RWPE1 (cell line): ENCODE results near the gene RPL14.

Experiments
- CTCF ChIA-PET: fragments of 350-600 bp; sonication (Branson Sonifier 250); formaldehyde crosslinking; extraction: SDS; loops from one replicate; lab custom pipeline; 2021; lab: Yijun Ruan, JAX
- POLR2A ChIA-PET: fragments of 400-600 bp; formaldehyde crosslinking; extraction: SDS; loops from one replicate; lab custom pipeline; 2020; ENCODE audit warnings: antibody characterized with exemption; ENCODE audit not compliant: low non-redundant PET; lab: Yijun Ruan, JAX
- DNase-seq: peaks from one replicate; pipeline ENCODE4 v3.0.0; 2012; ENCODE audit warnings: low spot score
- H3K27ac ChIP-seq: fragments of 450-650 bp; 2 replicates; pipeline ENCODE4 v1.5.1; 2017
- CTCF ChIP-seq: fragments of 450-650 bp; conservative IDR thresholded peaks from 2 replicates; pipeline ENCODE4 v1.5.1; 2017; ENCODE audit warnings: low read depth, mild to moderate bottlenecking

RPL14 gene

GRCh38 chr3:40452057-40452456 lies 5.1 kb upstream of the RPL14 start:
- CTCF ChIA-PET: no interaction called here
- no peak for TF ChIP-seq CTCF
- POLR2A ChIA-PET: no interaction called here
- DNase-seq: no peak
- H3K27ac ChIP-seq: no peak overlapping the region

GRCh38 chr3:40452562-40452875 lies 4.6 kb upstream of the RPL14 start:
- POLR2A ChIA-PET: no interaction called here
- CTCF ChIA-PET: no interaction called here
- DNase-seq: no peak
- TF ChIP-seq CTCF: no peak
- H3K27ac ChIP-seq: peak overlapping the region; percentile 82

GRCh38 chr3:40452876-40453730 lies 4.0 kb upstream of the RPL14 start:
- H3K27ac ChIP-seq: peak overlapping the region; percentile 82
- ChIA-PET CTCF (interaction anchor here (0.8 kb wide), 1 partner anchor 131 kb away, joined by 3 read pairs; no protein-coding TSS in a partner anchor), POLR2A (no interaction called here)
- TF ChIP-seq CTCF: no peak
- DNase-seq: peak; percentile 96

- ChIA-PET CTCF (interaction anchor here (0.8 kb wide), 1 partner anchor 132 kb away, joined by 3 read pairs; no protein-coding TSS in a partner anchor), POLR2A (no interaction called here)
- no peak for DNase-seq
- no peak for TF ChIP-seq CTCF
- H3K27ac ChIP-seq: no peak overlapping the region
Measured at GRCh38 chr3:40453933-40454332, 3.2 kb upstream of the RPL14 start.

DNA sequence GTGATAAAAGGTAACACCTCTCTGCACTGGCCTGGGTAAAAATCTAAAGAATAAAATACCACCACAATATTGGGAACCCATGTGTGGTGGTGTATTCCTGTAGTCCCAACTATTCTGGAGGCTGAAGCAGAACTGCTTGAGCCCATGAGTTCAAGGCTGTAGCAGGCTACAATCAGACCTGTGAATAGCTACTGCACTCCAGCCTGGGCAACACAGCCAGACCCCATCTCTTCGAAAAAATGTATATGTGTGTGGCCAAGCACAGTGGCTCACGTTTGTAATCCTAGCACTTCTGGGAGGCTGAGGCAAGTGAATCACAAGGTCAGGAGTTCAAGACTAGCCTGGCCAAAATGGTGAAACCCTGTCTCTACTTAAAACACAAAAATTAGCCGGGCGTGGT lies 1.8 kb upstream of the RPL14 start:
- H3K27ac ChIP-seq: no peak overlapping the region
- ChIA-PET POLR2A (interaction anchor here (0.6 kb wide), 1 partner anchor 68 kb away, joined by 5 read pairs; the partner anchor contains the start of gene ENTPD3), CTCF (no interaction called here)
- no peak for TF ChIP-seq CTCF
- no peak for DNase-seq

DNA sequence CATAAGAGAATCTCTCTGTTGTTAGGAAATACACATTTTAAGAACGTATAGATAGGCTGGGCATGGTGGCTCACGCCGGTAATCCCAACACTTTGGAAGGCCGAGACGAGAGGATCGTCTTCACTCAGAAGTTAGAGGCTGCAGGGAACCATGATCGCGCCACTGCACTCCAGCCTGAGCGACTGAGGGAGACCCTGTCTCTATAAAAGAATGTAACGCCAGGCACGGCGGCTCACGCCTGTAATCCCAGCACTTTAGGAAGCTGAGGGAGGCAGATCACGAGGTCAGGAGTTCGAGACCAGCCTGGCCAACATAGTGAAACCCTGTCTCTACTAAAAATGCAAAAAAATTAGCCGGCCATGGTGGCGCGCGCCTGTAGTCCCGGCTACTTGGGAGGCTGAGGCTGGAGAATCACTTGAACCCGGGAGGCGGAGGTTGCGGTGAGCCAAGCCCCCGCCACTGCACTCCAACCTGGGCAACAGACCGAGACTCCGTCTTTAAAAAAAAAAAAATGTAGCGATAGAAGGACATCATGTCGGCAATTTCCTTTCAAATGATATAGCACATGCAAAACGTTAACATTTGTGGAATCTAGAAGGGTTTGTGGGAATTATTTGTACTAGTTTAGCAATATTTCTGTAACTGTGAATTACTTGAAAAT lies 730 bp upstream of the RPL14 start:
- H3K27ac ChIP-seq: peak overlapping the region; percentile 68
- no peak for TF ChIP-seq CTCF
- ChIA-PET CTCF (no interaction called here), POLR2A (interaction anchor here (1.1 kb wide), 1 partner anchor 68 kb away, joined by 3 read pairs; the partner anchor contains the start of gene ZNF621)
- DNase-seq: no peak
